ENCODE measurements around the gene NTSR1.

Gene NTSR1

GRCh38 chr20:62709537-62709905 is 885 bp downstream of the NTSR1 start:
- no peak for DNase-seq (ENCODE audit: low read depth in 3 of 3)

GRCh38 chr20:62710221-62710885 is 1.7 kb downstream of the NTSR1 start:
- no peak for DNase-seq (ENCODE audit: low read depth in 3 of 3)

- peak in 2 of 3 experiments; percentile 9 to 21 for DNase-seq (ENCODE audit: low read depth in 3 of 3)
Observed at GRCh38 chr20:62710886-62711702, 2.5 kb downstream of the NTSR1 start.

- DNase-seq (ENCODE audit: low read depth in 3 of 3) = no peak
Observed at GRCh38 chr20:62711703-62712101, 3.1 kb downstream of the NTSR1 start.

GRCh38 chr20:62712606-62713005 is 4.0 kb downstream of the NTSR1 start:
- DNase-seq (ENCODE audit: low read depth in 3 of 3) = no peak

GRCh38 chr20:62714006-62714405 is 5.4 kb downstream of the NTSR1 start:
- no peak for DNase-seq (ENCODE audit: low read depth in 3 of 3)

GRCh38 chr20:62714799-62715198 is 6.2 kb downstream of the NTSR1 start:
- no peak for DNase-seq (ENCODE audit: low read depth in 3 of 3)

- DNase-seq (ENCODE audit: low read depth in 3 of 3) = no peak
Observed at GRCh38 chr20:62715201-62715600, 6.6 kb downstream of the NTSR1 start.

- peak in 1 of 3 experiments; percentile 26 for DNase-seq (ENCODE audit: low read depth in 3 of 3)
Observed at GRCh38 chr20:62716198-62716940, 7.7 kb downstream of the NTSR1 start.

GRCh38 chr20:62716941-62717310 is 8.3 kb downstream of the NTSR1 start:
- DNase-seq (ENCODE audit: low read depth in 3 of 3) = no peak

GRCh38 chr20:62717933-62718332 is 9.3 kb downstream of the NTSR1 start:
- no peak for DNase-seq (ENCODE audit: low read depth in 3 of 3)

GRCh38 chr20:62718546-62718945 is 9.9 kb downstream of the NTSR1 start:
- no peak for DNase-seq (ENCODE audit: low read depth in 3 of 3)

GRCh38 chr20:62719250-62719935 is 10.8 kb downstream of the NTSR1 start:
- DNase-seq (ENCODE audit: low read depth in 3 of 3) = no peak

GRCh38 chr20:62721511-62722370 is 13.1 kb downstream of the NTSR1 start:
- no peak for DNase-seq (ENCODE audit: low read depth in 3 of 3)

GRCh38 chr20:62722627-62723026 is 14.0 kb downstream of the NTSR1 start:
- no peak for DNase-seq (ENCODE audit: low read depth in 3 of 3)

GRCh38 chr20:62723351-62723750 is 14.7 kb downstream of the NTSR1 start:
- DNase-seq (ENCODE audit: low read depth in 3 of 3) = no peak

GRCh38 chr20:62723768-62724450 is 15.3 kb downstream of the NTSR1 start:
- no peak for DNase-seq (ENCODE audit: low read depth in 3 of 3)

GRCh38 chr20:62724692-62725595 is 16.3 kb downstream of the NTSR1 start:
- no peak for DNase-seq (ENCODE audit: low read depth in 3 of 3)

- no peak for DNase-seq (ENCODE audit: low read depth in 3 of 3)
Observed at GRCh38 chr20:62725596-62726268, 17.1 kb downstream of the NTSR1 start.
